Measurements from ENCODE around the gene PLVAP. TPM values are rescaled to one million over a fixed set of nuclear protein-coding genes. Genes with fewer than 3 reads are reported as not detected.
A peak's percentile ranks its signal among the peaks of the same experiment; 100 is the strongest.

The PLVAP gene
- total RNA-seq, 2 donors from 2014 or later: 38.2 to 42.1 TPM

DNA sequence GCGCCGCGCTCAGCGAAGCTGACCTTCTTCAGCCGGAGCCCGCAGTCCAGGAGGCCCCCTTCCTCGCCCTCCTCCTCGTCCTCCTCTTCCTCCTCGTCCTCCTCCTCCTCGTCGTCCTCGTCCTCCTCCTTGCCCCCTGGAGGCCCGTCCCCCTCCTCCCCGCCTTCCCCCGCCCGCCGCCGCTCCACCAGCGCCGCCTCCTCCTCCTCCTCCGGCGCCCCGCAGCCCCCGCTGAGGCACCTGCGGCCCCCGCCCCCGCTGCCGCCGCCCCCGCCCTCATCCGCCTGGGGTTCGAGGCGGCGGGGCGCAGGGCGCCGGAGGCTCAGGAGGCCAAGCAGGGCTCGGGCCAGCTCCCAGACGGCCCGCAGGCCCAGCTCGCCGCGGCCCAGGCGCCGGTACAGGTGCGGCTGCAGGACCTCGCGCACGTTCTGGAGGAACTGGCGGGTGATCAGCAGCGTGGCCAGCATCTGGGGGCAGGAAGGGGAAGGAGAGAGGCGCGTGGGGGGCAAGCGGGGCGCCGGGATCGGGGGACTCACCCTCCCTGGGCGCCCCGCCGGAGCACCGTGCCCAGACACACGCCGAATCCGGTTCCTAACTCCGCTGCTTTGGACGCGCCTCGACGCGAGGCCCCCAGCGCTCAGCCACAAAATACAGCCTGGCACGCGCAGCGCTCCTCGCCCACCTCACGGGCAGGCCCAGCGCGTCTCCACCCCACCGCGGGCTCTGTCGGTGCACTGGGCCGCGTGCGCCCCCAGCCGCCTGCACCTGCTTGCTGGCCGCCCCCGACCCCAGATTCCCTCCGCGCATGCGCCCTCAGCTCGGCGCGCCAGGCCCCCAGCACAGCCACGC, 48.4 kb downstream of the PLVAP start:
- ATAC-seq (peak; percentile 12), DNase-seq (peak in 1 of 2 donors; percentile 37)
- intact Hi-C loops (cut with DNase I, micrococcal nuclease): no loop called here

DNA sequence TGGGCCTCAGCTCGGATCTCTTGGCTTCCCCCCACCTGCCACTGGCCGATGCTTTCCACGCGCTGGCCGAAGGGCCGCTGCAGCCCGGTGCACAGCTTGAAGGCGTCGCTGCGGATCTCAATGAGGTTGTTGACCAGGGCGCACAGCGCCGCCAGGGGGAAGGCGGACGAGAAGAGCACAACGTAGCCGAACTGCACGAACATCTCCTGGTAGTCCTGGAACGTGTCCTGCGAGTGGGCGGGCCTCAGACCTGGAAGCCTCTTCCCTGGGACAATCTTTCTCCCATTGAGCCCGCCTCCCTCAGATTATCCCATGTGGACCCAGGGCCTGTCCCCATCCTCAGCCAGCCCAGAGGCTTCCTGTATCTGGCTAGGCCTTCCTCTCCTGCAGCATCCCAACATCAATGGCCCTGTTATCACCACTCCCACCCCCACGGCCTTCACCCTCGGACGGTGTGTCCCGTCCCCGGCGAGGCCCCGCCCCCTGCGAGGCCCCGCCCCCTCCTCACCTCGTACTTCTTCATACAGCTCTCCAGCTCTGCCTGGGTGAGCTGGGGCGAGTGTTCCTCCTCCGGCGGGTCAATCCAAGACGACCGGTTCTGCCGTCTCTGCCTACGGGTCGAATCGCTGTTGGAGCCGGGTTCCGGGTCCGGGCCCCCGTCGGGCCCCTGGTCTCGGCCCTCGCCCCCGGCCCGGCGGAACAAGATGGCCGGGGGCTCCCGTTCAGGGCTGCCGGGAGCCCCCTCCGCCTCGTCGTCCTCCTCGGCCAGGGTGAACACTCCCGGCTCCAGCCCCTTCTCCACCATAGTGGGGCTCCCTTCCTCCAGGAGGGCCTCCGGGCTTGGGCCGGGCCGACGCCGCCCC, 49.3 kb downstream of the PLVAP start:
- peak; percentile 84 for ATAC-seq
- intact Hi-C loops (cut with DNase I, micrococcal nuclease): no loop called here

DNA sequence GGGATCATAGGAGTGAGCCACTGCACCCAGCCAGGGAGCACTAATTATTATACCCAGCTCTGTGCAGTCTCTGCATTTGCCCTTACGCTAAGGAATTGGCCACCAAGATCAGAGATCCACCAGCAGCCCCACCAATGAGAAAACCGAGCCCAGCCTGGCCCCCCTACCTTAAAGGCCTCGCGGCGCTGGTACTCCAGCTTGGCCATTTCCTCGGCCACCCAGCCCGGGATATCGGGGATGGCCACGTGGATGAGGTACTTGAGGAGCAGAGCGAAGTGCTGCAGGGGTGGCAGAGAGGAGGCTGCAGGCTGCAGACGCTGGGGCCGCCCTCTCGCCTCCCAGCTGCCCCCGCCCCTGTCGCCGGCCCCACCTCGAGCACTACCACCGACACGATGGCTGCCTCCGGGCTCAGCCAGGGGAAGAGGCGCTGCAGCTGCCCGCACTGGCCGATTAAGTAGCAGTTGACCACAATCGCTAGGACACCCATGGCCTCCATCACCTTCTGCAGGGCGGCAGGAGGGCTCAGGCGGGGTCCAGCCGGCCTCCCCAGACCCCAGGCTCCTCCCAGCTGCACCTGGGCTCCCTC, 50.0 kb downstream of the PLVAP start:
- intact Hi-C loops (cut with DNase I, micrococcal nuclease): no loop called here
- no peak for DNase-seq
- no peak for ATAC-seq

More for the DNA sequence above, 49.3 kb downstream of the PLVAP start:
- DNase-seq: peak; percentile 90 to 91

DNA sequence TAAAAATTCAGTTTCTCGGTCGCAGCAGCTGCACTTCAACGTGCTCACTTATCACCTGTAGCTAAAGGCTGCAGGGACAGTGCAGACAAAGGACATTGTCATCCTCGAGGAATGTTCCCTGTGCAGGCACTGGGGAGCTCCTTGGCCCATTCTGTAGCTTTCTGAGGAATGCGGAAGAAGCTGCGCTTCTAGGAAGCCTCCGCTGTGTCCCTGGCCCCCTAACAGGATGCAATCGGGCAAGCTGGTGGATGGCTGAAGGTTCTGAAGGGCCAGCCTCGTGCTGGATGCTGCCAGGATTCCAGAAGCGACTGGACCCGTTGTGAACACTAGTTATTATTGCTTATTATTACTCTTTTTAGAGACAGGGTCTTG, 50.6 kb downstream of the PLVAP start:
- no peak for DNase-seq
- ATAC-seq: no peak
- intact Hi-C loops (cut with DNase I, micrococcal nuclease): no loop called here

DNA sequence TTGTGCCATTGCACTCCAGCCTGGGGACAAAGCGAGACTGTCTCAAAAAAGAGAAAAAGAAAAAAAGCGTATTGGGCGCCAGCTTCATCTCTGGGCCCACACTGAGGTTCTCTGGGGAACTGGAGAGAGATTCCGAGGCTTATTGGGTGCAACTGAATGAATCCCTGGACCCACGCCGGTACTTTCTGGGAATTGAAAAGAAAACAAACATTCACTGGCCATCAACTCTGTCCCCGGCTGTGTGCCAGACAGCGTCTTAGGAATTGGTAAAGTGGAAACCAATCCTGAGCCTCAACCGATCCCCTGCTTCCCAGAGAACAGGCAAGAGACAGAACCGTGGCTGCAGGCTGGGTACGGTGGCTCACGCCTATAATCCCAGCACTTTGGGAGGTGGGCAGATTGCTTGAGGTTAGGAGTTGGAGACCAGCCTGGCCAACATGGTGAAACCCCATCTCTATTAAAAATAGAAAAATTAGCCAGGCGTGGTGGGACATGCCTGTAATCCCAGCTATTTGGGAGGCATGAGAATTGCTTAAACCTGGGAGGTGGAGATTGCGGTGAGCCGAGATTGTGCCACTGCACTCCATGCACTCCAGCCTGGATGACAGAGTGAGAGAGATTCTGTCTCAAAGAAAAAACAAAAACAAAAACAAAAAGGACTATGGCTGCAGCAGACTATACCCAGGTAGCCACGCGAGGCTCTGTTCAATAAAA, 51.1 kb downstream of the PLVAP start:
- intact Hi-C loops (cut with DNase I, micrococcal nuclease): no loop called here
- peak in 1 of 2 donors; percentile 29 for DNase-seq
- no peak for ATAC-seq

DNA sequence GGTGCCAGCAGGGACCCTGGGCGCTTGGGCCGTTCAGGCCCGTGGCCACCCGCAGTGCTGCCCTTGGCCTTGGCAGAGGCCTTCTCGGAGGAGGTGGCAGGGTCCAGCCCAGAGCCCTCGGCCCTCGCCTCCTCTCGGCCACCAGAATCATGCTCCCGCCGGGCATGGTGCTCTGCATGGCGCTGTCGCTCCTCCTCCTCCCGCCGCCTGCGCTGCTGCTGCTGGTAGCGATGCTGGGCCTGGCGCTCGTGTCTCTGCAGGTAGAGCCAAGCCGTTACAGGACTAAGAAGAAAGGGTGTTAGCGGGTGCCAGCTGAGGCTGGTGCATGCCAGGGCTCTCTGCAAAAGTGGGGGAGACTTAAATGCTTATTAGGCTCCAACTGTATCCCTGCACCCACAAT, 52.0 kb downstream of the PLVAP start:
- ATAC-seq: no peak
- no peak for DNase-seq
- intact Hi-C loops (cut with DNase I, micrococcal nuclease): no loop called here

DNA sequence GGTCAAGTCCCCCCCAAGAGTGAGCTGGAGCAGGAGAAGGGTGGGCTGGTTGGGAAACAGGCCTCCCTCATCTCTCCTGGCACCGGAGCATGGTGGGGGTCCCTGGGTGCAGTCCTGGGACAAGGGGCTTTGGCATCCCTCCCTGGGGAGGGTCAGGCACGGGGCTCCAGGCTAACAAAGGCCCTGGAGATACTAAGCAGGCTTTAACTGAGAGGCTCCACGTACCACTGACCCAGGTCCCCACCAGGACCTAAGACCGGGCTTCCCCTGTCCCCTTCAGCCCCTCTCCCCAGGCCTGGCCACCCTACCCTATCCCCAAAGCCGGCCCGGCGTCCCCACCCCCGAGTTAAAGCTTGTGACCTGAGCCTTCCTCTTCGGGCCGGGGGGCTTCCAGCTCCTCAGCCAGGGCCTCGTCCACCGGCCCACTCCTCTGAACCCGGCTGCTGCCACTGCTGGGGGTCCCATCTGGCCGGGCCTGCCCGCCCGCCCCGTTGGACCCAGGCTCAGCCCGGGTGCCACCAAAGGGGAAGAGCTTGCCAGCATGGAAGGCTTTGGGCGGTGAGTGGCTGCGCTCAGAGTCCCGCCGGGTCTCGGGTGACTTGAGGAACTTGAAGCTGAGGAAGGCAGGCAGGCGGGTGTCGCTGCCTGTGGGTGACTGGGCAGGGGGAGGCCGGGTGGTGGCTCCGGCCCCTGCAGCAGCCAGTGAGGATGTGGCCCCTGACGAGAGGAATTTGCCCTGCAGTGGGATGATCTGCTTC, 52.6 kb downstream of the PLVAP start:
- DNase-seq (no peak), ATAC-seq (no peak)
- intact Hi-C loops (cut with DNase I, micrococcal nuclease): no loop called here

DNA sequence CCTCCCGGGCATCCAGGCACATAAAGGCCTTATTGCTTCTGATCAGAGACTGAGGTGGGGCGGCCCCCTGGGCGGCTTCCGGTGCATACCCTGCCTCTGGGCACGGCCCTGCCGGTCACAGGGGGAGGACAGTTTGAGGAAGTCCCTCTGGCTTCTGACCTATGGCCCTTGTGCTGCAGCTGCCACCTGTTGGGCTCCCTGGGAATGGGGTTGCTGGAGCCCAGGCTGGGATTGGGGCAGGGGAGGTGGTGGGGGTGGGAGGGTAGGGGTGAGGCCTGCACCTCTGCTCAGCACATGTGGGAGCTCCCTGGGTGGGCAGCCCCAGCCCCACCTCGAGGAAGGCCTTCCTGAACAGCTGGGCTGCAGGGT, 53.2 kb downstream of the PLVAP start:
- intact Hi-C loops (cut with DNase I, micrococcal nuclease): no loop called here
- ATAC-seq: no peak
- peak in 1 of 2 donors; percentile 43 for DNase-seq

DNA sequence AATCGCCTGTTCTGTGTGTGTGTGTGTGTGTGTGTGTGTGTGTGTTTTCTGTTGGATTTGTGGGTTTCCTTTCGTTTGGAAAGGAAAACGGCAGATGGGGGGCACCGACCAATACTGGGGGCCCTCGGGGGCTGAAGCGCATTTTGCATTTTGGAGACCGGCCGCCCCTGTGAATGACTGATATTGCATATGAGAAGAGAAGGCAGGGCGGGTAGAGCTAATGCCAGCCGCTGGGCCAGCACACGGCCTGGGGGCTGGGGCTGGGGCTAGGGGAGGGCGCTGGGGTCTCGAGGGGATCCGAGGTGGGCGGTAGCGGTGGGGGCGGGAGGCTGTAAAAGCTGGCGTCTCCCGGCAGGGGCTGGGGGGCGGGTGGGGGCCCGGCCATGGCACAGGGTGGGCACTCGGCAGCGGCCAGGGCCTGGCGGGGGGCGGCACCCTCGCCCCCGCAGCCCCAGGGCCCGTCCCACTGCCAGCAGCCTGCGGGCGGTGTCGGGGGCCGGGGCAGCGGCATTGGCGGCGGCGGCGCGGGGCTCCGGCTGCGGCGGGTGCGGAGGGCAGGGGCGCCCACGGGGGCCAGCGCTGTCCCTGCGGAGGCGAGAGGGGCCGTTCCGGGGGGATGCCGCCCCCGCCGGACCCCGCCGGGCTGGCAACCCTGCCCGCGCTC, 53.7 kb downstream of the PLVAP start:
- ATAC-seq: no peak
- DNase-seq: no peak
- intact Hi-C loops (cut with DNase I, micrococcal nuclease): no loop called here

DNA sequence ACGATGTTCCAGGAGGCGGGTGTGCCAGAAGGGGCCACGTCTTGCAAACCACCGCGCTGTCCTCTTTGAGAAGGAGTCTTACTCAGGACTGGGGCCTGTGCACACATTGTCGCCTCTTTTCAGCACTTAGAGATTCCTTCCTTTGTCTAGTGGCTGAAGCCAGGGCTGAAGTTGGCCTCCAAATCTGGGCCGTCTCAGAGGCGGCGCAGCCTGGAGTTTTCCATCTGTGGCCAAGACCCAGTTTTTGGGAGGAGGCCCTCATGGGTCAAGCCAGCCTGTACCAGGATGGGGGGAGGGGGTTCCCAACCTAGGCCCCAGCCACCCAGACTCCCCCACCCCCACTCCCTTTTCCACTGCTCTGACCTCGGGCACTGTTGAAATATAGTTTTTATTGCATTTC, 54.3 kb downstream of the PLVAP start:
- ATAC-seq (no peak), DNase-seq (peak in 1 of 2 donors; percentile 14)
- intact Hi-C loops (cut with DNase I, micrococcal nuclease): no loop called here

DNA sequence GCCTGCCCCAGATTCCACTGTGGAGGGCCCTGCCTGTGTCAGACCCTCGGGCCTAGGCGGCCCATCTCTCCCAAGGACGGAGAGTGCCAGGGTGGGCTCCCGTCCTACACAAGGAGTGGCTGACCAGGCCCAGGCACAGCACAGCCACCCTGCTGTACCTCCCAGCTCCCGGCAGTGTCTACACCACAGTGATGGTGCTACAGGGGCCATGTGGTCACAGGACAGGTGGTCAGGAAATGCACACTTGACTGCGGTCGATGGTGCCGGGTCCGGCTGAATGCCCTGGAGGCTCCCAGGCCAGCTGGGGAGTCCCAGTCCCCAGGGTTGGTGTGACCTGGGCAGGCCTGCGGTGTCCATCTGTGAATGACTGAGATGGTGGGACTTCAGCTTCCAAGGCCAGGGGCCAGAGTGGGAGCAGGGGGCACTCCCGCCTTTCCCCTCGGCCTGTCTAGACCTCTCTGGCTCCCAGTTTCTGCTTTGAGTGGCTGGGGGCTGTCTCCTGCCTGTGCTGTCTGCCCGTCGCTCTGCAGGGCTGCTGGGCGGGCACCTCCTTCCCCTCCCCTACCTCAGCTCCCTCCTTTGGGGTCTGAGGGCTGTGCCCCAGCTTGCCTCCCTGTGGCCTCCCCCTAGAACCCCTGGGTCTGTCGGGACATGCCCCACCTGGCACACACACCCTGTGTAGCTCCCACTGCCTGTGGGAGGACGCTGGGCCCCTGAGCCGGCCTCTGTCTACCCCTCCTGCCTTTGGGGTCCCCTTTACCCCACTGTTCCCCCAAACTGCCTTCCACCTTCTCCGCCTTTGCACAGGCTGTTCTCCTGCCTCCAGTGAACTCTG, 55.3 kb downstream of the PLVAP start:
- no peak for ATAC-seq
- intact Hi-C loops (cut with DNase I, micrococcal nuclease): no loop called here
- no peak for DNase-seq

DNA sequence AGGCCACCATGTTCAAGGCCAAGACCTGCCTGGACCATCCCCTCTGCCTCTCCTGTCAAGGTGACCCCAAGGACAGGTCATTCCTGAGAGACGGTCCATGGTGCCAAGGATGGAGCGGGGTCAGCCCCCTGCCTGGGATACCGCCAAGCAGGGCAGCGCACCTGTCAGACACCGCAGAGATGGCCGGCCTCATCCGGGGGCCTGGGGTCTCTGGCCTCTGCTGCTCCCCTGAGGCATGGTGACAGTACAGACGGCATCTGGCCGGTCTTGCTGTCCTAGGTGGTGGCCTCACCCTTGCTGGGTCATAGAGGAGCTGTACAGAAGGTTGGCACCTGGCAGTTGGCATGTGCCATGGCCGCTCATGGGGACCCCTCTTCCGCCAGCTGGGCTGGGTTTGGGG, 56.7 kb downstream of the PLVAP start:
- DNase-seq (no peak), ATAC-seq (no peak)
- intact Hi-C loops (cut with DNase I, micrococcal nuclease): no loop called here

DNA sequence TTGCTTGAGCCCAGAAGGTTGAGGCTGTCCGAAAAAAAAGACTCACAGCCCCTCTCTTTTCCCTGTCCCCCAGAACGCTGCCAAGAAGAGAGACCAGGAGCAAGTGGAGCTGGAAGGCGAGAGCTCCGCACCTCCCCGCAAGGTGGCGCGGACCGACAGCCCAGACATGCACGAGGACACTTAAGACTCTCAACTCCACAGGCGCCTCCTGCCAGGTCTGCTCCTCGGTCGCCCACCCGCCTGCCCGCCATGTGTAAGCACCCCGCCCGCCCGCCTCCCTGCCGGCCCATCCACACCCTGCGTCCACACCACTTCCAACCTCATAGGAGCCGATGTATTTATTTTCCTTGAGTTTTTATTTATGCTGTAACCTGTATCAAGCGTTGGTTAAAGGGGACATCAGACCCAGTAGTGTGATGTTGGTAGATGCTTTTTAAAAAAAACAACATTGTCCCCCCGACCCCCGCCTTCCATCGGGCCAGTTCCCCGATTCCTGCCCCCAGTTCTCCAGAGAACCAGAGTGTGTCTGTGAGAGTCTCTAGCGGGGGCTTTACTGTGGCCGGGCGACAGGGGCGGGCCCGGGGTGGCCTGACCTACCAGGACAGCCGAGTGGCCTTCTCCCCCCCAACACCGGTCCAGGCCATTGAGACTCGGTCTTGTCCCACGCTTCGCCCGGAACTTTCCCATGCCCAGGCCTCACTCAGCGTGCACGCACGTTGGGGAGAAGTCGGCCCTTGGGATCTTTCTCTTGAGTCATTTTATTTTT, 57.5 kb downstream of the PLVAP start:
- ATAC-seq (no peak), DNase-seq (no peak)
- intact Hi-C loops (cut with DNase I, micrococcal nuclease): no loop called here

DNA sequence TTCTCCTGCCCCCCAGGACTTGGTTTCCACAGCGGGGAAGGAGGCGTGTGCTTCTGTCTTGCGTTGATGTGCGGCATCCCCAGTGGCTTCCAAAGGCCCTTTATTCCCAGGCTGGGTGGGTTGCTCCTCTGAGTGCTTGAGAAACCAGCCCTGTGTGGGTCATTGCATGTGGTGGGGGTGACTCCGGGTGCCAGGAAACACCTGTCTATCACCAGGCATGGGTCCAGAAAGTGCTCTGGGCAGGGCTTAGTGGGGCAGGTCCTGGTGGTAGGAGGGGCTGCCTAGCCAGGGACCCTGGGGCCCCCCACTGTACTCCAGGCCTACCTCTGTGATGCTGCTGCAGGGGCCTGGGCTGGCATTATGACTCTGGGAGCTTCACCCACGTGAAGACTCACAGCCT, 58.2 kb downstream of the PLVAP start:
- intact Hi-C loops (cut with DNase I, micrococcal nuclease): no loop called here
- DNase-seq (no peak), ATAC-seq (no peak)

DNA sequence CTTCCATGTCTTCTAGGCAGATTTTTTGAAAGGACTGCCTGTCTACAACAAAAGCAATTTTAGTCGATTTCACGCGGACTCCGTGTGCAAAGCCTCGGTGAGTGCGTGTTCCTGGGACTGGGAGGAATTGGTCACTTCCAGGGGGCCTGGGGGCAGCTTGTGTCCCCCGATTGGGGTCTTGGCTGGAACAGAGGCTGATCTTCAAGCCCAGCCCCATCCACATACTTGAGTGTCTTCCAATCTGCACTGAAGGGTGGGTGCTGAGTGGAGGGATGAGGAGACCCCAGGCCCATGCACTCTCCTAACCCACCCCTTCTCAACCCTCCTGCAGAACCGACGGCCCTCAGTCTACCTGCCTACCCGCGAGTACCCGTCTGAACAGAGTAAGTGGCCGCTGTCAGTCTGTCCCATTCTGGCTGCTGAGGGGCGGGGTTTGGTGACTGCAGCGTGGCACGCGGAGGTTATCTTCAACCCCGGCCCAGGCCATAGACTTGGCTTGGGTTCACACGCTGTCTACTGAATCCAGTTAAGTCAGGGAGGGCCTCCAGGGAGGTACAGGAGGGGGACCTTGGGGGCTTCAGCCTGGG, 63.0 kb downstream of the PLVAP start:
- DNase-seq (no peak), ATAC-seq (no peak)
- intact Hi-C loops (cut with DNase I, micrococcal nuclease): no loop called here

All from left colon (tissue), 2 donors.